A549 (cell line): ENCODE results near the gene ENPP1. TPM values are rescaled to one million over a fixed set of nuclear protein-coding genes. Genes with fewer than 3 reads are reported as not detected.

ENCODE experiments used
- ATAC-seq, 2 experiments: fragments of 200-7000 bp in 1 of 2; fragments of >200 bp in 1 of 2; cut with Nextera tagmentation in 1 of 2; cut with Tn5 transposase in 1 of 2; 3 replicates each; pipeline versions ENCODE4 v1.8.0 to v1.9.1; 2018 to 2020; ENCODE audit warnings: mild to moderate bottlenecking in 1 of 2, moderate library complexity in 1 of 2
- CTCF ChIA-PET: fragments of 300-600 bp; sonication (Branson Sonifier 250); formaldehyde crosslinking; extraction: SDS; loops from one replicate; lab custom pipeline; 2021; ENCODE audit warnings: antibody characterized with exemption, inconsistent platforms; lab: Yijun Ruan, JAX
- POLR2A ChIA-PET: fragments of 350-600 bp; formaldehyde crosslinking; extraction: SDS; loops from one replicate; lab custom pipeline; 2021; ENCODE audit warnings: antibody characterized with exemption, inconsistent platforms; lab: Yijun Ruan, JAX
- DNase-seq, 2 experiments: peaks; one replicate each; pipeline versions ENCODE4 v3.0.0 to v3.0.0-alpha.2; 2011 to 2016; ENCODE audit warnings: low read depth in 1 of 2, low spot score in 1 of 2
- FAIRE-seq: peaks from 2 replicates; lab custom pipeline; 2011; peaks lifted over from hg19 to GRCh38; lab: Jason Lieb, UNC
- H3K27ac ChIP-seq, 2 experiments: fragments of >200 bp; sonication (Bioruptor Twin); formaldehyde crosslinking; 3 replicates each; pipeline ENCODE4 v1.5.1; 2016 to 2017
- H3K4me1 ChIP-seq: fragments of >200 bp; sonication (Bioruptor Twin); formaldehyde crosslinking; 3 replicates; pipeline ENCODE4 v1.6.1; 2016
- H3K4me2 ChIP-seq: fragments of >200 bp; sonication (Bioruptor Twin); formaldehyde crosslinking; 3 replicates; pipeline ENCODE4 v1.6.1; 2016
- H3K4me3 ChIP-seq: fragments of >200 bp; sonication (Bioruptor Twin); formaldehyde crosslinking; 3 replicates; pipeline ENCODE4 v1.5.1; 2016
- H3K9me3 ChIP-seq: fragments of >200 bp; sonication (Bioruptor Twin); formaldehyde crosslinking; 3 replicates; pipeline ENCODE4 v1.6.1; 2016
- EHMT2 ChIP-seq: fragments of 200-600 bp; sonication (generic); IDR thresholded peaks from 2 replicates; pipeline ENCODE4 v1.6.1; 2016; ENCODE audit warnings: antibody characterized with exemption, low read depth, mild to moderate bottlenecking, moderate library complexity
- EP300 ChIP-seq, 2 experiments: fragments of >200 bp; sonication (Bioruptor Twin); formaldehyde crosslinking; IDR thresholded peaks; 2 replicates in 1 of 2; 3 replicates in 1 of 2; pipeline ENCODE4 v1.6.1; 2016 to 2017
- FOXS1 ChIP-seq: fragments of 250-450 bp; sonication (Bioruptor Pico); IDR thresholded peaks from 2 replicates; pipeline ENCODE4 v1.5.0; 2020; ENCODE audit warnings: mild to moderate bottlenecking, moderate library complexity
- KDM1A ChIP-seq: fragments of 200-600 bp; sonication (generic); IDR thresholded peaks from 2 replicates; pipeline ENCODE4 v1.6.1; 2016; ENCODE audit warnings: low read depth, mild to moderate bottlenecking
- KDM5A ChIP-seq: fragments of 200-600 bp; sonication (generic); IDR thresholded peaks from 2 replicates; pipeline ENCODE4 v1.6.1; 2016; ENCODE audit warnings: antibody characterized with exemption, mild to moderate bottlenecking
- MYC ChIP-seq: IDR thresholded peaks from 2 replicates; pipeline ENCODE4 v1.6.1; 2012; ENCODE audit warnings: mild to moderate bottlenecking, inconsistent platforms, low read length, improper control_type of control experiment, borderline replicate concordance
- POLR2A ChIP-seq: IDR thresholded peaks from 2 replicates; pipeline ENCODE4 v1.6.1; 2012; ENCODE audit warnings: mild to moderate bottlenecking, low read length
- RAD21 ChIP-seq, 2 experiments: fragments of >200 bp in 1 of 2; sonication (Bioruptor Twin) in 1 of 2; formaldehyde crosslinking in 1 of 2; IDR thresholded peaks in 1 of 2; conservative IDR thresholded peaks in 1 of 2; 2 replicates in 1 of 2; 3 replicates in 1 of 2; pipeline ENCODE4 v1.6.1; 2012 to 2018; ENCODE audit warnings: inconsistent platforms in 1 of 2
- RARB ChIP-seq: fragments of 250-450 bp; sonication (Bioruptor Pico); IDR thresholded peaks from 2 replicates; pipeline ENCODE4 v1.8.0; 2021; ENCODE audit warnings: mild to moderate bottlenecking, moderate library complexity
- RCOR1 ChIP-seq: fragments of 150-350 bp; IDR thresholded peaks from 2 replicates; pipeline ENCODE4 v1.6.1; 2014; ENCODE audit warnings: antibody characterized with exemption, low read length, low read depth
- SMC3 ChIP-seq: fragments of >200 bp; sonication (Bioruptor Twin); formaldehyde crosslinking; IDR thresholded peaks from 3 replicates; pipeline ENCODE4 v1.6.1; 2018; ENCODE audit warnings: inconsistent platforms
- TFCP2L1 ChIP-seq: fragments of 250-450 bp; sonication (Bioruptor Pico); IDR thresholded peaks from 2 replicates; pipeline ENCODE4 v1.5.0; 2021; ENCODE audit warnings: mild to moderate bottlenecking
- TP53 ChIP-seq: fragments of 250-450 bp; sonication (Bioruptor Pico); IDR thresholded peaks from 2 replicates; pipeline ENCODE4 v1.5.0; 2021; ENCODE audit warnings: mild to moderate bottlenecking, moderate library complexity
- ZNF302 ChIP-seq: fragments of 250-450 bp; sonication (Bioruptor Pico); IDR thresholded peaks from 2 replicates; pipeline ENCODE4 v1.9.0; 2021; ENCODE audit warnings: inconsistent platforms, mild to moderate bottlenecking, moderate library complexity
- WGBS: methylation state at CpG from one replicate; pipeline ENCODE4 v1.1.6; 2017; ENCODE audit errors: missing lambda C conversion rate; 5-methylcytosine and 5-hydroxymethylcytosine counted together
- polyA plus RNA-seq, 4 experiments: library from polyadenylated mRNA; depleted of rRNA in 3 of 4; stranded (reverse); fragments of >200 nt; fragmentation: RNase III in 1 of 4; extraction: RNeasy Plus Mini Kit Qiagen cat#74134 plus additional on column Dnase treatment in 1 of 4; gene quantifications; 2 replicates in 3 of 4; 3 replicates in 1 of 4; pipeline ENCODE4 v1.2.3, GENCODE V29; 2011 to 2017
- TF ChIP-seq, protein P1 (sequence below): fragments of >200 bp; sonication (Bioruptor Twin); formaldehyde crosslinking; IDR thresholded peaks from 3 replicates; pipeline ENCODE4 v1.6.1; 2016
- TF ChIP-seq, protein P2 (sequence below): fragments of 150-350 bp; IDR thresholded peaks from 2 replicates; pipeline ENCODE4 v1.6.1; 2014; ENCODE audit warnings: low read depth, mild to moderate bottlenecking, low read length
- TF ChIP-seq, protein P3 (sequence below): fragments of 250-450 bp; sonication (Bioruptor Pico); IDR thresholded peaks from 2 replicates; pipeline ENCODE4 v1.5.0; 2021; ENCODE audit warnings: mild to moderate bottlenecking, moderate library complexity, borderline replicate concordance
- TF ChIP-seq, protein P4 (sequence below): fragments of >200 bp; sonication (Bioruptor Twin); formaldehyde crosslinking; IDR thresholded peaks from 2 replicates; pipeline ENCODE4 v1.6.1; 2016
- TF ChIP-seq, protein P5 (sequence below): IDR thresholded peaks from 2 replicates; pipeline ENCODE4 v1.6.1; 2012

The ENPP1 gene
- polyA plus RNA-seq, 2 of the 4 experiments (the other 2 are of a cell fraction): 0.97 to 5.3 TPM

DNA sequence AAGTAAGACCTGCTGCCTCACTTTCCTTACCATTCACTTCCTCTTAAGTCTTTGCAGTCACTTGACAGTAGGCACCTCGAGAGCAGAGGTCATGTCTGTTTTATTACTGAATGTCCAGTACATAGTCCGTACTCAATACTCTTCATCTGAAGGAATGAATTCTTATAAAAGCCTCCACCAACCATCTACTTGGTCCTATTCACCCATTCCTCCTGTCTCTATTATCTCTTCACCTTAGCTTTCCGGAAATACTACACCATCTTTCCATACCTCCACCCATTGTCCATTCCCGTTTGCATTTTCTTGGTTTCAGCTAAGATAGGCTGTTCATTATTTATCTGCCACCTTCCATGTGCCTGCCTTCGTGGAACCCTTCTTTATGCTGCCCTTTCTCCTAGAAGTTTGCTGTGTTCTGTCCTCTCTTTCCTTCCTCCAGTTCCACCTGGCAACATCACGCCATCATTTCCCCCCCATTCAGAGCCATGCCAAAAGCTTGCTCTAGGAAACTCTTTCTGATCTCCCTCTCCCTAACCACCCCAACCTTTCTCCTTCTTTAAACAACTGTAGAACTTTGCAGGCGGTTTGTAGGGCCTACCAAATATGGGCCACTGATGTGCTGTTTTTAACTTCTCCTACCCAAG is 38.3 kb downstream of the ENPP1 start:
- CTCF ChIA-PET: interaction anchor here (0.5 to 1.4 kb wide), 2 partner anchors 23 to 69 kb away, joined by 4 read pairs; no protein-coding TSS in a partner anchor
- WGBS: 80% methylated on average over 7 of the region's 7 CpGs

DNA sequence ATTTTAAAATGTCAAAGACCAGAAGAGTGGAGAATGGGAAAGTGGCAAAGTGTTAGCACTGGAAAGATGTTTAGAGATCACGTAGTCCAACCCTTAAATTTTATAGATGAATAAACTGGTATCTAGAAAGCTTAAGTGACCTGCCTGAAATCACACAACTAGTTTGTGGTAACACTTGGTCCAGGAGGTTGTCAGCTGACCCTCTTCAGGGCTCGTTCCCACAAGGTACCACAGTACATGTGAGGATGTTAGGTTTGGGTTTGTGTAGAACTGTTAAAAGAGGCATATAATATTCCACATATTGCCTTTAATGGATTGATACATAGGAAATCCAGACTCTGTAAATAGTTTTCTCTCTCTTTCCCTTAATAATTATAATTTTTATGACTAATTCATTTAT is 39.1 kb downstream of the ENPP1 start:
- POLR2A ChIA-PET: no interaction called here
- ATAC-seq: no peak
- CTCF ChIA-PET: no interaction called here
- H3K4me2 ChIP-seq: no peak overlapping the region
- no peak for FAIRE-seq
- 74% methylated on average over 2 of the region's 2 CpGs for WGBS
- no peak overlapping the region for H3K27ac ChIP-seq
- DNase-seq: no peak
- no peaks in the 10 kb centered on the region for H3K9me3 ChIP-seq
- no peak overlapping the region for H3K4me3 ChIP-seq
- peaks cover 14% of the 10 kb centered on the region; the same call in 2 of the 3 replicates for H3K4me1 ChIP-seq
- TF ChIP-seq, protein P1, sequence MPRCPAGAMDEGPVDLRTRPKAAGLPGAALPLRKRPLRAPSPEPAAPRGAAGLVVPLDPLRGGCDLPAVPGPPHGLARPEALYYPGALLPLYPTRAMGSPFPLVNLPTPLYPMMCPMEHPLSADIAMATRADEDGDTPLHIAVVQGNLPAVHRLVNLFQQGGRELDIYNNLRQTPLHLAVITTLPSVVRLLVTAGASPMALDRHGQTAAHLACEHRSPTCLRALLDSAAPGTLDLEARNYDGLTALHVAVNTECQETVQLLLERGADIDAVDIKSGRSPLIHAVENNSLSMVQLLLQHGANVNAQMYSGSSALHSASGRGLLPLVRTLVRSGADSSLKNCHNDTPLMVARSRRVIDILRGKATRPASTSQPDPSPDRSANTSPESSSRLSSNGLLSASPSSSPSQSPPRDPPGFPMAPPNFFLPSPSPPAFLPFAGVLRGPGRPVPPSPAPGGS: no peak
- TF ChIP-seq, protein P2, sequence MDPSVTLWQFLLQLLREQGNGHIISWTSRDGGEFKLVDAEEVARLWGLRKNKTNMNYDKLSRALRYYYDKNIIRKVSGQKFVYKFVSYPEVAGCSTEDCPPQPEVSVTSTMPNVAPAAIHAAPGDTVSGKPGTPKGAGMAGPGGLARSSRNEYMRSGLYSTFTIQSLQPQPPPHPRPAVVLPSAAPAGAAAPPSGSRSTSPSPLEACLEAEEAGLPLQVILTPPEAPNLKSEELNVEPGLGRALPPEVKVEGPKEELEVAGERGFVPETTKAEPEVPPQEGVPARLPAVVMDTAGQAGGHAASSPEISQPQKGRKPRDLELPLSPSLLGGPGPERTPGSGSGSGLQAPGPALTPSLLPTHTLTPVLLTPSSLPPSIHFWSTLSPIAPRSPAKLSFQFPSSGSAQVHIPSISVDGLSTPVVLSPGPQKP: no peak
- no peak for TF ChIP-seq EP300 (IDR thresholded peaks at IDR 0.05)
- TF ChIP-seq RAD21 (conservative IDR thresholded peaks at IDR 0.05 in 1 of 2, IDR thresholded peaks at IDR 0.05 in 1 of 2): no peak
- TF ChIP-seq TP53 (CRISPR knock-in tag): no peak
- no peak for TF ChIP-seq KDM5A
- TF ChIP-seq FOXS1 (CRISPR knock-in tag): no peak
- TF ChIP-seq, all 56 proteins: peak for 0

More for the DNA sequence above, 38.3 kb downstream of the ENPP1 start:
- Histone ChIP-seq H3K4me1 (peaks cover 14% of the 10 kb centered on the region; the same call in 2 of the 3 replicates), H3K4me3 (no peak overlapping the region), H3K9me3 (no peaks in the 10 kb centered on the region), H3K27ac (no peak overlapping the region), H3K4me2 (no peak overlapping the region)
- no peak for ATAC-seq
- FAIRE-seq: no peak
- DNase-seq: no peak
- POLR2A ChIA-PET: no interaction called here
- TF ChIP-seq, protein P3, sequence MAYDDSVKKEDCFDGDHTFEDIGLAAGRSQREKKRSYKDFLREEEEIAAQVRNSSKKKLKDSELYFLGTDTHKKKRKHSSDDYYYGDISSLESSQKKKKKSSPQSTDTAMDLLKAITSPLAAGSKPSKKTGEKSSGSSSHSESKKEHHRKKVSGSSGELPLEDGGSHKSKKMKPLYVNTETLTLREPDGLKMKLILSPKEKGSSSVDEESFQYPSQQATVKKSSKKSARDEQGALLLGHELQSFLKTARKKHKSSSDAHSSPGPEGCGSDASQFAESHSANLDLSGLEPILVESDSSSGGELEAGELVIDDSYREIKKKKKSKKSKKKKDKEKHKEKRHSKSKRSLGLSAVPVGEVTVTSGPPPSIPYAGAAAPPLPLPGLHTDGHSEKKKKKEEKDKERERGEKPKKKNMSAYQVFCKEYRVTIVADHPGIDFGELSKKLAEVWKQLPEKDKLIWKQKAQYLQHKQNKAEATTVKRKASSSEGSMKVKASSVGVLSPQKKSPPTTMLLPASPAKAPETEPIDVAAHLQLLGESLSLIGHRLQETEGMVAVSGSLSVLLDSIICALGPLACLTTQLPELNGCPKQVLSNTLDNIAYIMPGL (CRISPR knock-in tag): no peak
- no peak for TF ChIP-seq ZNF302 (CRISPR knock-in tag)
- TF ChIP-seq, all 56 proteins: peak for 0

DNA sequence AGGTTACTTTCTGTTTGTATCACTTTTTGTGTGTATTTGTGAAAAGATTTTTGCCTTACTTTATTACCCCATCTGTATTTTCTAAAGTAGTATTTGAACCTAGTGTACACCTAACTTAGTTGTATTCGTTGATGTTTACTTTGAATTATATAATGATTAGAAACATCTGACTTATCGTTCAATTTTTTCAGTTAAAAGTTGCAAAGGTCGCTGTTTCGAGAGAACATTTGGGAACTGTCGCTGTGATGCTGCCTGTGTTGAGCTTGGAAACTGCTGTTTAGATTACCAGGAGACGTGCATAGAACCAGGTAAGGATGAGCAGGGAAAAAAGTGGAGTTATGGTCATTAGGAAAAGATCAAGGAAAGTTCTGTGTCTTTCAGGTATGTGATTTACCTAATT is 42.0 kb downstream of the ENPP1 start:
- H3K4me2 ChIP-seq: no peak overlapping the region
- ChIA-PET POLR2A (interaction anchor here (0.6 kb wide), 1 partner anchor 16 kb away, joined by 3 read pairs; no protein-coding TSS in a partner anchor), CTCF (interaction anchor here (1.5 kb wide), 1 partner anchor 60 kb away, joined by 3 read pairs; no protein-coding TSS in a partner anchor)
- ATAC-seq (no peak), DNase-seq (no peak), FAIRE-seq (no peak)
- H3K4me3 ChIP-seq: no peak overlapping the region
- H3K27ac ChIP-seq: no peak overlapping the region
- no peak for TF ChIP-seq POLR2A
- no peak for TF ChIP-seq RARB (CRISPR knock-in tag)
- TF ChIP-seq TFCP2L1 (CRISPR knock-in tag): no peak
- 85% methylated on average over 6 of the region's 6 CpGs for WGBS
- H3K4me1 ChIP-seq: peaks cover 2% of the 10 kb centered on the region; the same call in 2 of the 3 replicates
- no peaks in the 10 kb centered on the region for H3K9me3 ChIP-seq

DNA sequence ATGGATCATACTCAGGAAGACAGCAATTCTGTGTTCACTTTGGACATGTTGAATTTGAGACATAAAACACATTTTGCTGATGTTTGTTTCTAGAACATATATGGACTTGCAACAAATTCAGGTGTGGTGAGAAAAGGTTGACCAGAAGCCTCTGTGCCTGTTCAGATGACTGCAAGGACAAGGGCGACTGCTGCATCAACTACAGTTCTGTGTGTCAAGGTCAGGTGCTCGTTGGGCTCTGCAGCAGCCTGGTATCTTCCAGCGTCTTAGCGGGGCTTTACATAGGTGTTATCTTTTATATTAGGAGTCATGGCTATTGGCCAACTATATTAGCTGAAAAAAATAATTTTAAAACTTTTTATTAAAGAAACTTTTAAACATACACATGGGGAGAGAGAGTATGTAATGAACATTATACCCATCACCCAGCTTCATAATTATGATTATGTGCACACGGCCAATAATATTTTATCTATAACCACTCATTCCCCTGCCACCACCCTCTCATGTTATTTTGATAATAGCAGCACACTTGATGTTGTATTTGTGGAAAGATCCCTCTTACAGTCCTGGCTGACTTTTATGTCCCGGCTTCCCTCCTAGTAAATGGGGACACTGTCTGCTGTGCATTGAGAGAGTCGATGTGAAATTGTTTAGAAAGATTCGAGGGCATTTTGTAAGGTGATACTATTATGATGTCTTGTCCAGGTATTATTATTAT is 43.4 kb downstream of the ENPP1 start:
- FAIRE-seq (no peak), DNase-seq (no peak), ATAC-seq (no peak)
- H3K4me3 ChIP-seq: no peak overlapping the region
- H3K4me1 ChIP-seq: no peaks in the 10 kb centered on the region; the same call in 2 of the 3 replicates
- H3K27ac ChIP-seq: no peak overlapping the region
- no peak overlapping the region for H3K4me2 ChIP-seq
- POLR2A ChIA-PET: no interaction called here
- WGBS: 89% methylated on average over 8 of the region's 8 CpGs
- H3K9me3 ChIP-seq: no peaks in the 10 kb centered on the region
- CTCF ChIA-PET: no interaction called here
- TF ChIP-seq, protein P2: no peak
- no peak for TF ChIP-seq TFCP2L1 (CRISPR knock-in tag)
- TF ChIP-seq SMC3: no peak
- TF ChIP-seq, protein P4, sequence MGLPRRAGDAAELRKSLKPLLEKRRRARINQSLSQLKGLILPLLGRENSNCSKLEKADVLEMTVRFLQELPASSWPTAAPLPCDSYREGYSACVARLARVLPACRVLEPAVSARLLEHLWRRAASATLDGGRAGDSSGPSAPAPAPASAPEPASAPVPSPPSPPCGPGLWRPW: no peak
- TF ChIP-seq, protein P5, sequence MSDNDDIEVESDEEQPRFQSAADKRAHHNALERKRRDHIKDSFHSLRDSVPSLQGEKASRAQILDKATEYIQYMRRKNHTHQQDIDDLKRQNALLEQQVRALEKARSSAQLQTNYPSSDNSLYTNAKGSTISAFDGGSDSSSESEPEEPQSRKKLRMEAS: no peak
- TF ChIP-seq, protein P3 (CRISPR knock-in tag): no peak
- no peak for TF ChIP-seq RCOR1
- TF ChIP-seq EHMT2: no peak
- no peak for TF ChIP-seq KDM1A
- no peak for TF ChIP-seq MYC
